Astrocyte (in vitro differentiated cells and primary cell): ENCODE results near the gene TIA1.

Experiments
- CTCF ChIP-seq: IDR thresholded peaks from 2 replicates; pipeline ENCODE4 v1.5.1; 2011; ENCODE audit warnings: low read depth, mild to moderate bottlenecking, inconsistent platforms, low read length, moderate library complexity; ENCODE audit not compliant: insufficient read depth
- EZH2 ChIP-seq: IDR thresholded peaks from 2 replicates; pipeline ENCODE4 v1.6.1; 2012; ENCODE audit warnings: mild to moderate bottlenecking, low read length, inconsistent platforms; ENCODE audit not compliant: insufficient read depth

GRCh38 chr2:70181363-70181956 is 67.0 kb downstream of the TIA1 start:
- TF ChIP-seq EZH2 (no peak), CTCF (no peak)
